Endothelial cell of umbilical vein (primary cell): ENCODE results near the gene RBMS3. TPM values are rescaled to one million over a fixed set of nuclear protein-coding genes. Genes with fewer than 3 reads are reported as not detected.

Experiments
- BruUV-seq: library from RNA; stranded (reverse); fragments of 400-500 nt; replicated peaks from 2 replicates; lab custom pipeline; 2021; lab: Mats Ljungman, UMichigan
- CTCF ChIA-PET: fragments of 300-600, 350-600 bp; sonication (Branson Sonifier 250); formaldehyde crosslinking; loops from one replicate; lab custom pipeline; 2021; ENCODE audit warnings: antibody characterized with exemption, inconsistent platforms; lab: Charles Lee
- POLR2A ChIA-PET: fragments of 300-600, 350-600 bp; sonication (Branson Sonifier 250); formaldehyde crosslinking; loops from one replicate; lab custom pipeline; 2021; ENCODE audit warnings: antibody characterized with exemption, inconsistent platforms; lab: Charles Lee
- DNase-seq: peaks from one replicate; pipeline ENCODE4 v3.0.0-alpha.2; 2011; ENCODE audit warnings: low read depth, low spot score
- FAIRE-seq: peaks from 2 replicates; lab custom pipeline; 2011; peaks lifted over from hg19 to GRCh38; lab: Jason Lieb, UNC
- H2AFZ ChIP-seq: 2 replicates; pipeline ENCODE4 v1.6.0; 2012; ENCODE audit warnings: low read depth, low read length, control low read depth, inconsistent platforms
- H3K27ac ChIP-seq: 2 replicates; pipeline ENCODE4 v1.5.1; 2011; ENCODE audit warnings: low read depth, mild to moderate bottlenecking, control low read depth, low read length, moderate library complexity; ENCODE audit not compliant: insufficient read depth
- H3K27me3 ChIP-seq, 2 experiments: 2 replicates each; pipeline versions ENCODE4 v1.6.0 to v1.6.1; 2011; ENCODE audit warnings: low read length in 2 of 2, mixed read lengths in 1 of 2; ENCODE audit not compliant: control insufficient read depth in 2 of 2, insufficient read depth in 2 of 2
- H3K36me3 ChIP-seq, 2 experiments: 2 replicates in 1 of 2; 3 replicates in 1 of 2; pipeline ENCODE4 v1.5.1; 2011; ENCODE audit warnings: low read length in 2 of 2, mild to moderate bottlenecking in 1 of 2, moderate library complexity in 1 of 2; ENCODE audit not compliant: control insufficient read depth in 2 of 2, insufficient read depth in 2 of 2; ENCODE audit errors: extremely low read depth in 1 of 2
- H3K4me1 ChIP-seq: 3 replicates; pipeline ENCODE4 v1.5.1; 2011; ENCODE audit warnings: mild to moderate bottlenecking, low read length; ENCODE audit not compliant: control insufficient read depth, insufficient read depth; ENCODE audit errors: extremely low read depth
- H3K4me2 ChIP-seq: 2 replicates; pipeline ENCODE4 v1.6.1; 2011; ENCODE audit warnings: low read length, control low read depth, mixed read lengths; ENCODE audit not compliant: insufficient read depth
- H3K4me3 ChIP-seq, 3 experiments: fragments of 200-600 bp in 1 of 3; sonication (generic), shearing (Covaris generic) in 1 of 3; replicated peaks in 1 of 3; 2 replicates each; pipeline ENCODE4 v1.5.1; 2011 to 2016; ENCODE audit warnings: control low read depth in 3 of 3, low read length in 3 of 3, mild to moderate bottlenecking in 2 of 3, inconsistent platforms in 1 of 3, low read depth in 1 of 3, moderate library complexity in 1 of 3; ENCODE audit not compliant: insufficient read depth in 1 of 3
- H3K79me2 ChIP-seq: 2 replicates; pipeline ENCODE4 v1.6.0; 2012; ENCODE audit warnings: low read length, inconsistent platforms; ENCODE audit not compliant: control insufficient read depth, insufficient read depth
- H3K9ac ChIP-seq: replicated peaks from 2 replicates; pipeline ENCODE3; 2011; ENCODE audit warnings: low read length, control low read depth; ENCODE audit not compliant: insufficient read depth; ENCODE audit errors: extremely low read depth
- H3K9me1 ChIP-seq: replicated peaks from 3 replicates; pipeline ENCODE4 v1.6.0; 2011; ENCODE audit warnings: mild to moderate bottlenecking, low read length; ENCODE audit not compliant: control insufficient read depth, insufficient read depth; ENCODE audit errors: extremely low read depth
- H3K9me3 ChIP-seq: replicated peaks from 2 replicates; pipeline ENCODE4 v1.5.1; 2012; ENCODE audit warnings: low read length, inconsistent platforms; ENCODE audit not compliant: control insufficient read depth, insufficient read depth
- H4K20me1 ChIP-seq: replicated peaks from 2 replicates; pipeline ENCODE3; 2011; ENCODE audit warnings: mild to moderate bottlenecking, low read length; ENCODE audit not compliant: control insufficient read depth, insufficient read depth; ENCODE audit errors: extremely low read depth
- EZH2 ChIP-seq: IDR thresholded peaks from 2 replicates; pipeline ENCODE4 v1.6.1; 2012; ENCODE audit warnings: borderline replicate concordance, low read depth, mild to moderate bottlenecking, moderate library complexity, low read length, inconsistent platforms; ENCODE audit not compliant: severe bottlenecking
- FOS ChIP-seq: IDR thresholded peaks from 2 replicates; pipeline ENCODE4 v1.6.1; 2011; ENCODE audit warnings: mild to moderate bottlenecking, low read length, moderate library complexity, borderline replicate concordance; ENCODE audit not compliant: insufficient read depth
- GATA2 ChIP-seq: IDR thresholded peaks from 2 replicates; pipeline ENCODE4 v1.7.0; 2011; ENCODE audit warnings: low read depth, mild to moderate bottlenecking, moderate library complexity, mixed read lengths, low read length; ENCODE audit not compliant: insufficient read length, insufficient read depth
- JUN ChIP-seq: IDR thresholded peaks from 2 replicates; pipeline ENCODE4 v1.6.1; 2011; ENCODE audit warnings: borderline replicate concordance, low read depth; ENCODE audit not compliant: insufficient read length, insufficient read depth
- MAX ChIP-seq: IDR thresholded peaks from 2 replicates; pipeline ENCODE4 v1.6.1; 2011; ENCODE audit not compliant: insufficient read depth, insufficient read length
- MYC ChIP-seq: IDR thresholded peaks from one replicate; pipeline ENCODE4 v1.6.1; 2011; ENCODE audit warnings: mild to moderate bottlenecking, low read depth, low read length
- POLR2A ChIP-seq: IDR thresholded peaks from 2 replicates; pipeline ENCODE4 v1.6.1; 2012; ENCODE audit warnings: low read depth, mild to moderate bottlenecking, control low read depth, low read length
- POLR2AphosphoS5 ChIP-seq: IDR thresholded peaks from 2 replicates; pipeline ENCODE4 v1.6.1; 2012; ENCODE audit warnings: low read depth, mild to moderate bottlenecking, control low read depth, low read length, moderate library complexity; ENCODE audit not compliant: insufficient read depth
- dilution Hi-C: fragments of 300-500 bp; cut with MboI; formaldehyde crosslinking; loops from one replicate; pipeline ENCODE4 v1.15.0; 2019; ENCODE audit warnings: low sequenced_read_pairs; ENCODE audit not compliant: extremely low pct_ligation_motif_present
- intact Hi-C: fragments of 100-400 bp; cut with micrococcal nuclease; formaldehyde crosslinking; loops from one replicate; pipeline ENCODE4 v1.10.0; 2022
- polyA plus RNA-seq, 4 experiments: library from polyadenylated mRNA; depleted of rRNA in 3 of 4; stranded (reverse) in 3 of 4; unstranded in 1 of 4; fragments of >200 nt; gene quantifications; 2 replicates each; pipeline versions ENCODE4 v1.2.1 to v1.2.3, GENCODE V29; 2011 to 2012; ENCODE audit warnings: missing spikeins in 1 of 4
- total RNA-seq: library from RNA; stranded (reverse); gene quantifications from 2 replicates; pipeline ENCODE4 v1.2.3, GENCODE V29; 2021
- TF ChIP-seq, protein P1 (sequence below), 2 donors: IDR thresholded peaks; 1 replicate in 1 of 2; 2 replicates in 1 of 2; pipeline ENCODE4 v1.5.1; 2011; ENCODE audit warnings: low read length in 2 of 2, mild to moderate bottlenecking in 2 of 2, moderate library complexity in 2 of 2, control low read depth in 1 of 2, inconsistent platforms in 1 of 2, low read depth in 1 of 2; ENCODE audit not compliant: insufficient read depth in 1 of 2; ENCODE audit errors: extremely low read depth in 1 of 2

The RBMS3 gene
- total and polyA plus RNA-seq, 2 donors (not counting 3 experiments of a cell fraction or from before 2014, with no cell fraction given), result 13.6 to 42.3 TPM

DNA sequence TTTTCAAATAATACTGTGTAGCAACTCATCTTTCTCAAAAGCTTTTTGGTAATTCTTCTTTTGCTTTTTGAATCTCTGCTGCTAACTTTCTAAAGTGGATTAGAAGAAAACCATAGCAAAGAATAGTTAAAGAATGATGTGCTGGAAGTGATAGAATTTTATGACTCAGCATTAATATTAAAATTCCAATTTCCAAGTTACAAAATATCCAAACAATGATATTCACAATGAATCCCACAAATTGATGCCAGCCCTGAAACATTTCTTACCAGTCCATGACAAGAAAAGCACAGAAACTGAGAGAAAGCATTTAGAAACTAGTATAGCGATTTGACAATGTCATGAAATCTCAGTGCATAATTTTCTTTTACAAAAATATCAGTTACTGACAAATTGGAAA is 482.2 kb downstream of the RBMS3 start:
- ChIA-PET POLR2A (interaction anchor here (1.5 kb wide), 1 partner anchor 68 kb away, joined by 5 read pairs; no protein-coding TSS in a partner anchor), CTCF (interaction anchor here (1.0 to 4.1 kb wide), 5 partner anchors 33 to 1095 kb away, joined by 3 to 66 read pairs (median 16); partner anchors contain the start of gene RBMS3)
- no peak for DNase-seq
- H3K36me3 ChIP-seq, result no peaks in the 10 kb centered on the region
- H3K9ac ChIP-seq, result no peak overlapping the region
- H4K20me1 ChIP-seq, result no peaks in the 10 kb centered on the region
- intact Hi-C loops (loop anchor here (5.0 to 10.0 kb wide), 2 partner anchors 321 to 992 kb away; no protein-coding TSS in a partner anchor), dilution Hi-C loops (no loop called here)
- no peak overlapping the region for H3K4me2 ChIP-seq
- no peak overlapping the region for H2AFZ ChIP-seq
- peaks cover 30% of the 10 kb centered on the region for H3K4me1 ChIP-seq
- H3K27ac ChIP-seq, result no peak overlapping the region
- H3K9me1 ChIP-seq, result no peaks in the 10 kb centered on the region
- no peaks in the 10 kb centered on the region for H3K79me2 ChIP-seq
- TF ChIP-seq MAX (no peak), FOS (no peak), GATA2 (no peak), JUN (no peak), EZH2 (no peak), MYC (no peak), POLR2AphosphoS5 (no peak), POLR2A (no peak)
- TF ChIP-seq, protein P1, sequence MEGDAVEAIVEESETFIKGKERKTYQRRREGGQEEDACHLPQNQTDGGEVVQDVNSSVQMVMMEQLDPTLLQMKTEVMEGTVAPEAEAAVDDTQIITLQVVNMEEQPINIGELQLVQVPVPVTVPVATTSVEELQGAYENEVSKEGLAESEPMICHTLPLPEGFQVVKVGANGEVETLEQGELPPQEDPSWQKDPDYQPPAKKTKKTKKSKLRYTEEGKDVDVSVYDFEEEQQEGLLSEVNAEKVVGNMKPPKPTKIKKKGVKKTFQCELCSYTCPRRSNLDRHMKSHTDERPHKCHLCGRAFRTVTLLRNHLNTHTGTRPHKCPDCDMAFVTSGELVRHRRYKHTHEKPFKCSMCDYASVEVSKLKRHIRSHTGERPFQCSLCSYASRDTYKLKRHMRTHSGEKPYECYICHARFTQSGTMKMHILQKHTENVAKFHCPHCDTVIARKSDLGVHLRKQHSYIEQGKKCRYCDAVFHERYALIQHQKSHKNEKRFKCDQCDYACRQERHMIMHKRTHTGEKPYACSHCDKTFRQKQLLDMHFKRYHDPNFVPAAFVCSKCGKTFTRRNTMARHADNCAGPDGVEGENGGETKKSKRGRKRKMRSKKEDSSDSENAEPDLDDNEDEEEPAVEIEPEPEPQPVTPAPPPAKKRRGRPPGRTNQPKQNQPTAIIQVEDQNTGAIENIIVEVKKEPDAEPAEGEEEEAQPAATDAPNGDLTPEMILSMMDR (IDR thresholded peaks at IDR 0.05; ENCODE audit: extremely low read depth in 1 of 2, insufficient read depth in 1 of 2, low read depth in 1 of 2, low read length in 2 of 2), result no peak
- BruUV-seq, result no TSS peak
- no peak overlapping the region for H3K4me3 ChIP-seq
- H3K9me3 ChIP-seq, result no peaks in the 10 kb centered on the region
- FAIRE-seq, result no peak
- H3K27me3 ChIP-seq, result no peaks in the 10 kb centered on the region
